Mammary epithelial cell (primary cell): ENCODE results near the gene GMEB1.

Experiments
- CTCF ChIP-seq, 2 donors: IDR thresholded peaks in 1 of 2; conservative IDR thresholded peaks in 1 of 2; 2 replicates each; pipeline ENCODE4 v1.5.1; 2011 to 2012; ENCODE audit warnings: inconsistent platforms in 2 of 2, low read length in 2 of 2, mild to moderate bottlenecking in 2 of 2, control low read depth in 1 of 2, low read depth in 1 of 2; ENCODE audit not compliant: insufficient read depth in 1 of 2; ENCODE audit errors: extremely low read depth in 1 of 2
- EZH2 ChIP-seq: IDR thresholded peaks from 2 replicates; pipeline ENCODE4 v1.6.1; 2012; ENCODE audit warnings: low read length, inconsistent platforms, borderline replicate concordance

- TF ChIP-seq CTCF (conservative IDR thresholded peaks at IDR 0.05 in 1 of 2, IDR thresholded peaks at IDR 0.05 in 1 of 2; ENCODE audit: extremely low read depth in 1 of 2, insufficient read depth in 1 of 2, low read depth in 1 of 2, low read length in 2 of 2) = peak; percentile 32 to 58
- TF ChIP-seq EZH2 = no peak
Observed at GRCh38 chr1:28640766-28641165, 27.8 kb upstream of the GMEB1 start.
